GM23338 (cell line): Measurements from ENCODE around the gene CASP2. TPM values are rescaled to one million over a fixed set of nuclear protein-coding genes. Genes with fewer than 3 reads are reported as not detected.

ENCODE experiments used
- CTCF ChIP-seq, 2 experiments: fragments of 200-600 bp in 1 of 2; sonication (generic) in 1 of 2; conservative IDR thresholded peaks; 2 replicates each; pipeline versions ENCODE4 v1.5.1 to v1.6.1; 2016 to 2017; ENCODE audit warnings: antibody characterized with exemption in 2 of 2, low read depth in 2 of 2, mild to moderate bottlenecking in 2 of 2, moderate library complexity in 1 of 2
- EZH2 ChIP-seq: fragments of 200-600 bp; sonication (generic); IDR thresholded peaks from one replicate; pipeline ENCODE4 v1.8.0; 2017; ENCODE audit warnings: antibody characterized with exemption, mild to moderate bottlenecking, low read depth; ENCODE audit not compliant: unreplicated experiment
- JUNB ChIP-seq: IDR thresholded peaks from one replicate; pipeline ENCODE4 v1.6.1; 2016; ENCODE audit warnings: antibody characterized with exemption; ENCODE audit not compliant: unreplicated experiment
- NANOG ChIP-seq: IDR thresholded peaks from 2 replicates; pipeline ENCODE4 v1.6.1; 2016; ENCODE audit warnings: antibody characterized with exemption, borderline replicate concordance
- REST ChIP-seq: IDR thresholded peaks from one replicate; pipeline ENCODE4 v1.6.1; 2018; ENCODE audit warnings: antibody characterized with exemption; ENCODE audit not compliant: unreplicated experiment
- STAT1 ChIP-seq: IDR thresholded peaks from one replicate; pipeline ENCODE4 v1.6.1; 2016; ENCODE audit warnings: antibody characterized with exemption; ENCODE audit not compliant: unreplicated experiment
- polyA plus RNA-seq: library from polyadenylated mRNA; unstranded; fragments of >200 nt; fragmentation: Nextera tagmentation; extraction: Ambion mirVana; gene quantifications from 2 replicates; pipeline ENCODE4 v1.2.1, GENCODE V29; 2016
- total RNA-seq: library from RNA; depleted of rRNA; stranded (reverse); fragments of >200 nt; shearing (Covaris generic); gene quantifications from 2 replicates; pipeline ENCODE4 v1.2.3, GENCODE V29; 2014
- TF ChIP-seq, protein P1 (sequence below): fragments of 250-450 bp; sonication (Bioruptor Pico); IDR thresholded peaks from 2 replicates; pipeline ENCODE4 v1.5.0; 2020; ENCODE audit warnings: mild to moderate bottlenecking, moderate library complexity

CASP2 gene
- total and polyA plus RNA-seq, 2 experiments from 2014 or later: 17.7 to 21.8 TPM

DNA sequence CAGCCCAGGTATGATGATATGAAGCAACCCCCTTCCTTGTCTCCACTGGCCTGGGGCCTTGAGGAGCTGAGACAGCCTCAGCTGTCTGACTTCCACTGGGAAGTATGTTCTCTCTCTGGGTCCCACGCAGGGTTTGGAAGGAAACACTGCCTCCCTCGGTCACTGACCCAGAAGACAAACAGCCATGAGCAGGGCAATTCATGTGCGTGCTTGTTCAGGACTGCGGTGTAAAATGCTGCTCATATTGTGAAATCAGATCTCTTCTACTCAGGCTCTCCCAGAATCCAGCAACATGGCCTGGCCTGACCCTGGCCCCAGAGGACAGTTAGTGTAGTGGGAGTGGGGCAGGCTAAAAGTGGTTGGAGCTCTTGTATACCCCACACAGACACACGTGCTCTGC, 30.5 kb downstream of the CASP2 start (continued):
- TF ChIP-seq, protein P1, sequence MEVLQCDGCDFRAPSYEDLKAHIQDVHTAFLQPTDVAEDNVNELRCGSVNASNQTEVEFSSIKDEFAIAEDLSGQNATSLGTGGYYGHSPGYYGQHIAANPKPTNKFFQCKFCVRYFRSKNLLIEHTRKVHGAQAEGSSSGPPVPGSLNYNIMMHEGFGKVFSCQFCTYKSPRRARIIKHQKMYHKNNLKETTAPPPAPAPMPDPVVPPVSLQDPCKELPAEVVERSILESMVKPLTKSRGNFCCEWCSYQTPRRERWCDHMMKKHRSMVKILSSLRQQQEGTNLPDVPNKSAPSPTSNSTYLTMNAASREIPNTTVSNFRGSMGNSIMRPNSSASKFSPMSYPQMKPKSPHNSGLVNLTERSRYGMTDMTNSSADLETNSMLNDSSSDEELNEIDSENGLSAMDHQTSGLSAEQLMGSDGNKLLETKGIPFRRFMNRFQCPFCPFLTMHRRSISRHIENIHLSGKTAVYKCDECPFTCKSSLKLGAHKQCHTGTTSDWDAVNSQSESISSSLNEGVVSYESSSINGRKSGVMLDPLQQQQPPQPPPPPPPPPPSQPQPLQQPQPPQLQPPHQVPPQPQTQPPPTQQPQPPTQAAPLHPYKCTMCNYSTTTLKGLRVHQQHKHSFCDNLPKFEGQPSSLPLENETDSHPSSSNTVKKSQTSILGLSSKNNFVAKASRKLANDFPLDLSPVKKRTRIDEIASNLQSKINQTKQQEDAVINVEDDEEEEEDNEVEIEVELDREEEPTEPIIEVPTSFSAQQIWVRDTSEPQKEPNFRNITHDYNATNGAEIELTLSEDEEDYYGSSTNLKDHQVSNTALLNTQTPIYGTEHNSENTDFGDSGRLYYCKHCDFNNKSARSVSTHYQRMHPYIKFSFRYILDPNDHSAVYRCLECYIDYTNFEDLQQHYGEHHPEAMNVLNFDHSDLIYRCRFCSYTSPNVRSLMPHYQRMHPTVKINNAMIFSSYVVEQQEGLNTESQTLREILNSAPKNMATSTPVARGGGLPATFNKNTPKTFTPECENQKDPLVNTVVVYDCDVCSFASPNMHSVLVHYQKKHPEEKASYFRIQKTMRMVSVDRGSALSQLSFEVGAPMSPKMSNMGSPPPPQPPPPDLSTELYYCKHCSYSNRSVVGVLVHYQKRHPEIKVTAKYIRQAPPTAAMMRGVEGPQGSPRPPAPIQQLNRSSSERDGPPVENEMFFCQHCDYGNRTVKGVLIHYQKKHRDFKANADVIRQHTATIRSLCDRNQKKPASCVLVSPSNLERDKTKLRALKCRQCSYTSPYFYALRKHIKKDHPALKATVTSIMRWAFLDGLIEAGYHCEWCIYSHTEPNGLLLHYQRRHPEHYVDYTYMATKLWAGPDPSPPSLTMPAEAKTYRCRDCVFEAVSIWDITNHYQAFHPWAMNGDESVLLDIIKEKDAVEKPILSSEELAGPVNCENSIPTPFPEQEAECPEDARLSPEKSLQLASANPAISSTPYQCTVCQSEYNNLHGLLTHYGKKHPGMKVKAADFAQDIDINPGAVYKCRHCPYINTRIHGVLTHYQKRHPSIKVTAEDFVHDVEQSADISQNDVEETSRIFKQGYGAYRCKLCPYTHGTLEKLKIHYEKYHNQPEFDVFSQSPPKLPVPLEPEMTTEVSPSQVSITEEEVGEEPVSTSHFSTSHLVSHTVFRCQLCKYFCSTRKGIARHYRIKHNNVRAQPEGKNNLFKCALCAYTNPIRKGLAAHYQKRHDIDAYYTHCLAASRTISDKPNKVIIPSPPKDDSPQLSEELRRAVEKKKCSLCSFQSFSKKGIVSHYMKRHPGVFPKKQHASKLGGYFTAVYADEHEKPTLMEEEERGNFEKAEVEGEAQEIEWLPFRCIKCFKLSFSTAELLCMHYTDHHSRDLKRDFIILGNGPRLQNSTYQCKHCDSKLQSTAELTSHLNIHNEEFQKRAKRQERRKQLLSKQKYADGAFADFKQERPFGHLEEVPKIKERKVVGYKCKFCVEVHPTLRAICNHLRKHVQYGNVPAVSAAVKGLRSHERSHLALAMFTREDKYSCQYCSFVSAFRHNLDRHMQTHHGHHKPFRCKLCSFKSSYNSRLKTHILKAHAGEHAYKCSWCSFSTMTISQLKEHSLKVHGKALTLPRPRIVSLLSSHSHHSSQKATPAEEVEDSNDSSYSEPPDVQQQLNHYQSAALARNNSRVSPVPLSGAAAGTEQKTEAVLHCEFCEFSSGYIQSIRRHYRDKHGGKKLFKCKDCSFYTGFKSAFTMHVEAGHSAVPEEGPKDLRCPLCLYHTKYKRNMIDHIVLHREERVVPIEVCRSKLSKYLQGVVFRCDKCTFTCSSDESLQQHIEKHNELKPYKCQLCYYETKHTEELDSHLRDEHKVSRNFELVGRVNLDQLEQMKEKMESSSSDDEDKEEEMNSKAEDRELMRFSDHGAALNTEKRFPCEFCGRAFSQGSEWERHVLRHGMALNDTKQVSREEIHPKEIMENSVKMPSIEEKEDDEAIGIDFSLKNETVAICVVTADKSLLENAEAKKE: no peak
- TF ChIP-seq STAT1 (no peak), EZH2 (no peak), REST (no peak), NANOG (no peak), JUNB (no peak), CTCF (conservative IDR thresholded peaks at IDR 0.05; ENCODE audit: low read depth in 2 of 2) (no peak)
